Caco-2 (cell line): ENCODE measurements around the gene MAPKAP1. TPM values are rescaled to one million over a fixed set of nuclear protein-coding genes. Genes with fewer than 3 reads are reported as not detected.

Source experiments
- BruUV-seq: library from RNA; stranded (reverse); fragments of 400-500 nt; replicated peaks from 2 replicates; lab custom pipeline; 2021; lab: Mats Ljungman, UMichigan
- CTCF ChIA-PET: fragments of 300-600 bp; sonication (Branson Sonifier 250); formaldehyde crosslinking; loops from one replicate; lab custom pipeline; 2022; ENCODE audit warnings: antibody characterized with exemption; lab: Charles Lee
- POLR2A ChIA-PET: fragments of 300-600 bp; sonication (Branson Sonifier 250); formaldehyde crosslinking; loops from one replicate; lab custom pipeline; 2022; ENCODE audit warnings: antibody characterized with exemption; lab: Charles Lee
- DNase-seq, 2 experiments: peaks; one replicate each; pipeline versions ENCODE4 v3.0.0 to v3.0.0-alpha.2; 2020 to 2022
- H3K27me3 ChIP-seq: replicated peaks from 2 replicates; pipeline ENCODE4 v1.6.0; 2011; ENCODE audit warnings: low read length; ENCODE audit not compliant: control insufficient read depth, insufficient read depth
- H3K36me3 ChIP-seq: 2 replicates; pipeline ENCODE4 v1.5.1; 2011; ENCODE audit warnings: low read length; ENCODE audit not compliant: control insufficient read depth, insufficient read depth
- H3K4me1 ChIP-seq: fragments of 250-450 bp; sonication (Bioruptor Pico); 2 replicates; pipeline ENCODE4 v1.5.1; 2020; ENCODE audit warnings: mild to moderate bottlenecking
- H3K4me3 ChIP-seq: 2 replicates; pipeline ENCODE4 v1.5.1; 2011; ENCODE audit warnings: low read depth, mild to moderate bottlenecking, control low read depth, low read length
- H3K9me3 ChIP-seq: fragments of 250-450 bp; sonication (Bioruptor Pico); 2 replicates; pipeline ENCODE4 v1.5.1; 2020; ENCODE audit warnings: mild to moderate bottlenecking, moderate library complexity
- H3K27ac Mint-ChIP-seq: one replicate; pipeline ENCODE4 v1.8.0; 2022; ENCODE audit warnings: mixed read lengths; ENCODE audit not compliant: unreplicated experiment
- H3K27me3 Mint-ChIP-seq: one replicate; pipeline ENCODE4 v1.8.0; 2022; ENCODE audit warnings: mixed read lengths; ENCODE audit not compliant: insufficient read depth, unreplicated experiment
- H3K36me3 Mint-ChIP-seq: one replicate; pipeline ENCODE4 v1.8.0; 2022; ENCODE audit warnings: mild to moderate bottlenecking, mixed read lengths; ENCODE audit not compliant: insufficient read depth, unreplicated experiment
- H3K4me1 Mint-ChIP-seq: one replicate; pipeline ENCODE4 v1.8.0; 2022; ENCODE audit warnings: low read depth, mixed read lengths; ENCODE audit not compliant: unreplicated experiment
- H3K4me3 Mint-ChIP-seq: one replicate; pipeline ENCODE4 v1.8.0; 2022; ENCODE audit warnings: mild to moderate bottlenecking, moderate library complexity, mixed read lengths; ENCODE audit not compliant: unreplicated experiment
- H3K9me3 Mint-ChIP-seq: one replicate; pipeline ENCODE4 v1.8.0; 2022; ENCODE audit warnings: mixed read lengths; ENCODE audit not compliant: unreplicated experiment
- CTCF ChIP-seq, 2 experiments: fragments of 200-600 bp in 1 of 2; IDR thresholded peaks; 1 replicate in 1 of 2; 2 replicates in 1 of 2; pipeline versions ENCODE4 v1.5.1 to v1.8.0; 2011 to 2022; ENCODE audit warnings: antibody characterized with exemption in 1 of 2, control low read depth in 1 of 2, inconsistent platforms in 1 of 2, low read depth in 1 of 2, low read length in 1 of 2, mild to moderate bottlenecking in 1 of 2, moderate library complexity in 1 of 2; ENCODE audit not compliant: insufficient read depth in 1 of 2, severe bottlenecking in 1 of 2, unreplicated experiment in 1 of 2
- intact Hi-C: fragments of 100-400 bp; cut with micrococcal nuclease; formaldehyde crosslinking; loops from one replicate; pipeline ENCODE4 v1.10.0; 2022; ENCODE audit not compliant: unreplicated experiment
- total RNA-seq: library from RNA; stranded (reverse); gene quantifications from 2 replicates; pipeline ENCODE4 v1.2.3, GENCODE V29; 2022

Gene MAPKAP1
- total RNA-seq, 1 experiment from 2014 or later: 70.0 TPM

GRCh38 chr9:125534971-125535701 is 171.9 kb downstream of the MAPKAP1 start:
- Histone ChIP-seq H3K9me3 (no peaks in the 10 kb centered on the region), H3K4me1 (peaks cover 13% of the 10 kb centered on the region), H3K27me3 (no peaks in the 10 kb centered on the region), H3K36me3 (no peaks in the 10 kb centered on the region), H3K4me3 (no peak overlapping the region)
- H3K4me1 Mint-ChIP-seq: peaks cover 12% of the 10 kb centered on the region
- no peak overlapping the region for H3K4me3 Mint-ChIP-seq
- POLR2A ChIA-PET: no interaction called here
- no peaks in the 10 kb centered on the region for H3K36me3 Mint-ChIP-seq
- TF ChIP-seq CTCF (IDR thresholded peaks at IDR 0.05; ENCODE audit: insufficient read depth in 1 of 2, low read depth in 1 of 2, low read length in 1 of 2, severe bottlenecking in 1 of 2, unreplicated experiment in 1 of 2): no peak
- intact Hi-C loops: loop anchor here (10.0 kb wide), 1 partner anchor 120 kb away; no protein-coding TSS in a partner anchor
- no peak overlapping the region for H3K27ac Mint-ChIP-seq
- CTCF ChIA-PET: interaction anchor here (1.5 kb wide), 1 partner anchor 24 kb away, joined by 4 read pairs; no protein-coding TSS in a partner anchor
- H3K27me3 Mint-ChIP-seq: no peaks in the 10 kb centered on the region
- no TSS peak for BruUV-seq
- H3K9me3 Mint-ChIP-seq: no peaks in the 10 kb centered on the region
- DNase-seq: no peak

GRCh38 chr9:125532812-125533594 is 174.0 kb downstream of the MAPKAP1 start:
- H3K27me3 ChIP-seq: no peaks in the 10 kb centered on the region
- peaks cover 8% of the 10 kb centered on the region; the same call in 1 of the 2 replicates for H3K4me1 ChIP-seq
- POLR2A ChIA-PET: no interaction called here
- no peak for TF ChIP-seq CTCF (IDR thresholded peaks at IDR 0.05; ENCODE audit: insufficient read depth in 1 of 2, low read depth in 1 of 2, low read length in 1 of 2, severe bottlenecking in 1 of 2, unreplicated experiment in 1 of 2)
- Mint-ChIP-seq H3K27me3 (no peaks in the 10 kb centered on the region), H3K4me1 (peaks cover 7% of the 10 kb centered on the region), H3K4me3 (no peak overlapping the region), H3K27ac (no peak overlapping the region), H3K9me3 (no peaks in the 10 kb centered on the region), H3K36me3 (no peaks in the 10 kb centered on the region)
- no peak for DNase-seq
- intact Hi-C loops: loop anchor here (10.0 kb wide), 1 partner anchor 118 kb away; no protein-coding TSS in a partner anchor
- no TSS peak for BruUV-seq
- no peaks in the 10 kb centered on the region for H3K36me3 ChIP-seq
- CTCF ChIA-PET: interaction anchor here (0.7 to 1.1 kb wide), 2 partner anchors 19 to 60 kb away, joined by 3 read pairs; no protein-coding TSS in a partner anchor
- H3K4me3 ChIP-seq: no peak overlapping the region
- H3K9me3 ChIP-seq: no peaks in the 10 kb centered on the region

DNA sequence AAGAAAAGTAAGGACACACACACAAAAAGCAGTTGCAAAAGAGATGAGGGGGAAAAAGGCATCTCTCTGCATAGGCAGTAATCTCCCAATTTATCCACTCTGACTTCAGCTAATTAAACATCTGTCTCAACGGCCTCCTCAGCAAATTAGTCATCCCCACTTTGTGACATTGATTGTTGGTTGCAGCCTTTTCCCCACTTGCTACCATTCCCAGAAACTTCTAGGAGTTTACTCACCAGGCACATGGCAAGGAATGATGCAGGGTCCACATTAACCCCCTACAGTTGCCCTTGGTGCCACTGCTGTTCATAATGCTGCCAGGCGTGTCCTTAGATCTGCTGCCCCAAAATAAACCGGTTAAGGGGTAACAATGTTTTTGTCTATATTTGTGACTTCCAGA is 174.6 kb downstream of the MAPKAP1 start:
- H3K27ac Mint-ChIP-seq: no peak overlapping the region
- CTCF ChIA-PET: interaction anchor here (1.1 kb wide), 1 partner anchor 59 kb away, joined by 3 read pairs; no protein-coding TSS in a partner anchor
- no TSS peak for BruUV-seq
- H3K27me3 Mint-ChIP-seq: no peaks in the 10 kb centered on the region
- no peaks in the 10 kb centered on the region for H3K9me3 Mint-ChIP-seq
- Histone ChIP-seq H3K4me3 (no peak overlapping the region), H3K9me3 (no peaks in the 10 kb centered on the region), H3K4me1 (0 out of 2 replicates have a peak, but pooled peaks cover 2% of the 10 kb centered on the region), H3K36me3 (no peaks in the 10 kb centered on the region), H3K27me3 (no peaks in the 10 kb centered on the region)
- DNase-seq: no peak
- peaks cover 1% of the 10 kb centered on the region for H3K4me1 Mint-ChIP-seq
- no peak for TF ChIP-seq CTCF (IDR thresholded peaks at IDR 0.05; ENCODE audit: insufficient read depth in 1 of 2, low read depth in 1 of 2, low read length in 1 of 2, severe bottlenecking in 1 of 2, unreplicated experiment in 1 of 2)
- POLR2A ChIA-PET: no interaction called here
- intact Hi-C loops: loop anchor here (10.0 kb wide), 1 partner anchor 118 kb away; no protein-coding TSS in a partner anchor
- H3K36me3 Mint-ChIP-seq: no peaks in the 10 kb centered on the region
- H3K4me3 Mint-ChIP-seq: no peak overlapping the region
